Activated CD8-positive, alpha-beta T cell treated with anti-CD3 and anti-CD28 coated beads for 36 hours (primary cell): ENCODE data around the gene SLC26A4. TPM values are rescaled to one million over a fixed set of nuclear protein-coding genes. Genes with fewer than 3 reads are reported as not detected.

ENCODE experiments used
- ATAC-seq: fragments of 200-7000 bp; cut with Tn5 transposase; one replicate; pipeline ENCODE4 v1.10.0; 2021; ENCODE audit warnings: mild to moderate bottlenecking, moderate library complexity
- CTCF ChIA-PET: fragments of 350-600 bp; sonication (Branson Sonifier 250); formaldehyde crosslinking; loops from one replicate; lab custom pipeline; 2021; ENCODE audit warnings: antibody characterized with exemption; lab: Charles Lee
- POLR2A ChIA-PET: fragments of 350-600 bp; sonication (Branson Sonifier 250); formaldehyde crosslinking; loops from one replicate; lab custom pipeline; 2021; ENCODE audit warnings: antibody characterized with exemption; lab: Charles Lee
- DNase-seq: peaks from one replicate; pipeline ENCODE4 v3.0.0-alpha.2; 2020
- H3K27ac Mint-ChIP-seq: one replicate; pipeline ENCODE4 v1.8.0; 2021; ENCODE audit warnings: mild to moderate bottlenecking, mixed read lengths
- H3K27me3 Mint-ChIP-seq: one replicate; pipeline ENCODE4 v1.8.0; 2021; ENCODE audit warnings: mixed read lengths
- H3K36me3 Mint-ChIP-seq: one replicate; pipeline ENCODE4 v1.8.0; 2021; ENCODE audit warnings: low read depth, mixed read lengths
- H3K4me1 Mint-ChIP-seq: one replicate; pipeline ENCODE4 v1.8.0; 2021; ENCODE audit warnings: low read depth, mixed read lengths
- H3K4me3 Mint-ChIP-seq: one replicate; pipeline ENCODE4 v1.8.0; 2021; ENCODE audit warnings: mild to moderate bottlenecking, moderate library complexity, mixed read lengths
- H3K9me3 Mint-ChIP-seq: one replicate; pipeline ENCODE4 v1.8.0; 2021; ENCODE audit warnings: mixed read lengths
- intact Hi-C: fragments of 100-400 bp; cut with micrococcal nuclease; formaldehyde crosslinking; loops from one replicate; pipeline ENCODE4 v1.10.0; 2022
- total RNA-seq, 2 experiments: library from RNA; stranded (reverse); gene quantifications; one replicate each; pipeline ENCODE4 v1.2.3, GENCODE V29; 2021
- TF ChIP-seq, protein P1 (sequence below): fragments of 200-600 bp; IDR thresholded peaks from one replicate; pipeline ENCODE4 v1.8.0; 2022; ENCODE audit warnings: antibody characterized with exemption, mild to moderate bottlenecking

The SLC26A4 gene
- total RNA-seq, 2 experiments from 2014 or later = 1.0 to 2.0 TPM

DNA sequence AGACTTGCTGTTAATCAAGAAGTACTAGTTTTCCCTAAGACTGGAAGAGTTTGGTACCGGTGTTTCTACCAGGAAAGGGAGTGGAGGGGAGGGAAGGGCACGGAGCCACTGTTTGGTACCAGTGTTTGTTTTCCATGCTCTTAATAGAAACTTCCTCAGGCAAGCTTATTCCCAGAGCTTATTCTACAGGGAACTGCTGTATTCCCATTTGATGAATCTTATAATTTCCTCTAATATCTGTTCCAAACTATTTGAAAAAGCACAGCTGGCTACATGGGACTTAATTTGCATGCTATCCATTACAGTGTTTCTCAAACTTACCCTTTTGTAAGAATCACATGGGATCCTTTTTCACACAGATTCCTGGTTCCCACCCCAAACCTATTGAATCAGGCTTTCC lies 23.7 kb downstream of the SLC26A4 start:
- no peak for ATAC-seq
- POLR2A ChIA-PET = no interaction called here
- no peaks in the 10 kb centered on the region for H3K9me3 Mint-ChIP-seq
- peaks cover 2% of the 10 kb centered on the region for H3K27me3 Mint-ChIP-seq
- H3K4me3 Mint-ChIP-seq = no peak overlapping the region
- CTCF ChIA-PET = no interaction called here
- intact Hi-C loops = no loop called here
- H3K4me1 Mint-ChIP-seq = no peaks in the 10 kb centered on the region
- H3K36me3 Mint-ChIP-seq = no peaks in the 10 kb centered on the region
- H3K27ac Mint-ChIP-seq = no peak overlapping the region
- no peak for DNase-seq
- TF ChIP-seq, protein P1, sequence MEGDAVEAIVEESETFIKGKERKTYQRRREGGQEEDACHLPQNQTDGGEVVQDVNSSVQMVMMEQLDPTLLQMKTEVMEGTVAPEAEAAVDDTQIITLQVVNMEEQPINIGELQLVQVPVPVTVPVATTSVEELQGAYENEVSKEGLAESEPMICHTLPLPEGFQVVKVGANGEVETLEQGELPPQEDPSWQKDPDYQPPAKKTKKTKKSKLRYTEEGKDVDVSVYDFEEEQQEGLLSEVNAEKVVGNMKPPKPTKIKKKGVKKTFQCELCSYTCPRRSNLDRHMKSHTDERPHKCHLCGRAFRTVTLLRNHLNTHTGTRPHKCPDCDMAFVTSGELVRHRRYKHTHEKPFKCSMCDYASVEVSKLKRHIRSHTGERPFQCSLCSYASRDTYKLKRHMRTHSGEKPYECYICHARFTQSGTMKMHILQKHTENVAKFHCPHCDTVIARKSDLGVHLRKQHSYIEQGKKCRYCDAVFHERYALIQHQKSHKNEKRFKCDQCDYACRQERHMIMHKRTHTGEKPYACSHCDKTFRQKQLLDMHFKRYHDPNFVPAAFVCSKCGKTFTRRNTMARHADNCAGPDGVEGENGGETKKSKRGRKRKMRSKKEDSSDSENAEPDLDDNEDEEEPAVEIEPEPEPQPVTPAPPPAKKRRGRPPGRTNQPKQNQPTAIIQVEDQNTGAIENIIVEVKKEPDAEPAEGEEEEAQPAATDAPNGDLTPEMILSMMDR = no peak

DNA sequence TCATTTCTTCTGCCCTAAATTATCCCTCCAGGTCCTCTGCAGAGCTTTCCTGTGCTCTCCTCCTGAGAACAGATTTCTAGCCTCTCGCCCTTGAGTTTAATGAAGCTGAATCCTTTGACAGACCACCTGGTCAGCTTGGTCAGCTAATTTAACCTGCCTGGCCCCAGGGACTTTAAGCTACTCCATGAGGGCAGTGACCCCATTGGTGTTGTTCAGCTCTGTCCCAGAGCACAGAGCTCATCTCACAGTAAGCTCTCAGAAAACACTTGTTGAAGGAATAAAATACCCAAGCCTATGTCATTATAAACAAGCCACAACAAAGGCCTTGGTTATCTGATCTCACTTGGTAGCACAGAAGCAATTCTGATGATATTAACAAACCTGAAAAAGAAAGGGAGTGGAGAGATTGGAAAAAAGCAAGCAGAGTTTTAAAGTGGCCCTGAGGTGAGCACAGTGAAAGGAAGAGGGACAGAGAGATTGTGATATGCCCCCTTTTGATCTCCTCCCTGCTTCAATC lies 24.4 kb downstream of the SLC26A4 start:
- no peak overlapping the region for H3K27ac Mint-ChIP-seq

DNA sequence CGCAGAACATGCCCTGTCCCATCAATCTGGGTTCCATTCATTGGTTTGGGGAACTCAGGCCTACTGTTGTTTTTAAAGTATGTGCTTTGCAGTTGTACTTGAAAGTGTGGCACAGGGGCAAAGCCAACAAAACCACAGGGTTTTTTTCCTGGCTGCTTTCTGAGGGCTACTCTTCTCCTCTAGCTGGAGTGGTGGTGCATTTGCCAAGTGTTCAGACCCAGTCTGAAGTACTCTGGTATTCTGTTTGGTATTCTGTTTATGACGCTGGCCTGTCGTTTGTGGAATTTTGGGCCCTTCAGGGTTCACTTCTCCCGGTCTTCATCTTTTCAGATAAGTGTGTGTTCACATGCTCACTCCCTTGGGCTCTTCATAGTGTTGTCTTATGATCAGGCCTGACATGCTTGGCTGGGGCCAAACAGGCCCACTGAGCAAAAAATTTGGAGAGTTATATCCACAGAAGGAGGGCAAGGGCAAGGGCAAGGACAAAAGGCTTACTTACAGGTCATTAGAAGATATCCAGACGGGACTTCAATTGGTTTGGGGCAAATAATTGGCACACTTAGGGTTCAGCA lies 26.3 kb downstream of the SLC26A4 start:
- Mint-ChIP-seq H3K36me3 (no peaks in the 10 kb centered on the region), H3K27me3 (peaks cover 14% of the 10 kb centered on the region), H3K4me3 (no peak overlapping the region), H3K9me3 (no peaks in the 10 kb centered on the region), H3K27ac (no peak overlapping the region), H3K4me1 (no peaks in the 10 kb centered on the region)
- CTCF ChIA-PET = no interaction called here
- POLR2A ChIA-PET = no interaction called here
- ATAC-seq = no peak
- no peak for DNase-seq
- intact Hi-C loops = no loop called here
- TF ChIP-seq, protein P1 = no peak

More for the DNA sequence above, 24.4 kb downstream of the SLC26A4 start:
- Mint-ChIP-seq H3K36me3 (no peaks in the 10 kb centered on the region), H3K27me3 (peaks cover 3% of the 10 kb centered on the region), H3K4me3 (no peak overlapping the region), H3K9me3 (no peaks in the 10 kb centered on the region), H3K4me1 (no peaks in the 10 kb centered on the region)
- ChIA-PET POLR2A (no interaction called here), CTCF (interaction anchor here (0.6 kb wide), 1 partner anchor 382 kb away, joined by 3 read pairs; no protein-coding TSS in a partner anchor)
- DNase-seq (no peak), ATAC-seq (no peak)
- intact Hi-C loops = no loop called here
- TF ChIP-seq, protein P1 = no peak

DNA sequence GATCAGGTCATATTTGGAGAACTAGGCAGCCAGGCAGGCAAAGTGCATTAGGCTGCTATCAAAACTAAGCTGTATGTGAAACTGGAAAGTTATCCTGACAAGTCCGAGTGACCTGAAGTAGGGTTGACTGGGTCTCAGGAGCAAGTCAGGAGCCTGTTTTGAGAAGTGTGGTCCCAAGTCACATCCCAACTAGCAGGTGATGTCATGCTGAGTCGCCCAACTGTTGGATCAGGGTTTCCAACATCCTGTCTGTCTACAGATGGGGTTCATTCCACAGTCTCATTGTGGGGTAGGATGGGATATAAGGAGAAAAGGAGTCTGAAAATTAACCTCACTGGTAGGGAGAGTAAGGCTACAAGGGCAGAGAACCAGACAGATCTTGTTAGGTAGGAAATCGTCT lies 27.0 kb downstream of the SLC26A4 start:
- intact Hi-C loops = no loop called here
- Mint-ChIP-seq H3K27ac (no peak overlapping the region), H3K9me3 (no peaks in the 10 kb centered on the region), H3K4me1 (no peaks in the 10 kb centered on the region), H3K4me3 (no peak overlapping the region), H3K36me3 (no peaks in the 10 kb centered on the region), H3K27me3 (peaks cover 19% of the 10 kb centered on the region)
- CTCF ChIA-PET = interaction anchor here (1.3 kb wide), 1 partner anchor 26 kb away, joined by 4 read pairs; no protein-coding TSS in a partner anchor
- POLR2A ChIA-PET = no interaction called here
- TF ChIP-seq, protein P1 = no peak
- DNase-seq = no peak
- ATAC-seq = no peak

DNA sequence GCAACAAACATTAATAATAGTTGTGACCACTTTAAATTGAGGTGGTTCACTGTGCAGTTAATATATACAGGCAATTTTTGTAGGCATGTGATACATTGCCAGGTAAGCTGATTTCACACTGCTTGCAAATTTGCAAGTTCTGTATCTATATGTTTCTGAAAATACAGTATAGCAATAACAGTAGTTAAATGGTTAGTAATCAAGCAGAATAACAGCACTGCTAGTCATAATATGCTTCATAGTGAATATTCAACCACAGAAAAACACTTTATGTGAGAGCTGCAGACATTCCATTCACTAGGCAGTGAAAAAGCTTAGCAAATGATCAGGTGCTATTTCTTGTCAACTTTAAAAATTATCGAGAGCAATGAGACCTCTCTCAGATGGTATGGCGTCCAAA lies 28.9 kb downstream of the SLC26A4 start:
- no peaks in the 10 kb centered on the region for H3K4me1 Mint-ChIP-seq
- no peak for ATAC-seq
- H3K36me3 Mint-ChIP-seq = no peaks in the 10 kb centered on the region
- no peak overlapping the region for H3K4me3 Mint-ChIP-seq
- H3K9me3 Mint-ChIP-seq = no peaks in the 10 kb centered on the region
- intact Hi-C loops = no loop called here
- no peak for DNase-seq
- CTCF ChIA-PET = interaction anchor here (1.0 to 1.5 kb wide), 2 partner anchors 11 to 53 kb away, joined by 3 read pairs; no protein-coding TSS in a partner anchor
- TF ChIP-seq, protein P1 = no peak
- no peak overlapping the region for H3K27ac Mint-ChIP-seq
- peaks cover 24% of the 10 kb centered on the region for H3K27me3 Mint-ChIP-seq
- POLR2A ChIA-PET = interaction anchor here (0.7 kb wide), 1 partner anchor 763 kb away, joined by 3 read pairs; no protein-coding TSS in a partner anchor
